ENCODE measurements around the gene ZNF277.

ZNF277 gene

DNA sequence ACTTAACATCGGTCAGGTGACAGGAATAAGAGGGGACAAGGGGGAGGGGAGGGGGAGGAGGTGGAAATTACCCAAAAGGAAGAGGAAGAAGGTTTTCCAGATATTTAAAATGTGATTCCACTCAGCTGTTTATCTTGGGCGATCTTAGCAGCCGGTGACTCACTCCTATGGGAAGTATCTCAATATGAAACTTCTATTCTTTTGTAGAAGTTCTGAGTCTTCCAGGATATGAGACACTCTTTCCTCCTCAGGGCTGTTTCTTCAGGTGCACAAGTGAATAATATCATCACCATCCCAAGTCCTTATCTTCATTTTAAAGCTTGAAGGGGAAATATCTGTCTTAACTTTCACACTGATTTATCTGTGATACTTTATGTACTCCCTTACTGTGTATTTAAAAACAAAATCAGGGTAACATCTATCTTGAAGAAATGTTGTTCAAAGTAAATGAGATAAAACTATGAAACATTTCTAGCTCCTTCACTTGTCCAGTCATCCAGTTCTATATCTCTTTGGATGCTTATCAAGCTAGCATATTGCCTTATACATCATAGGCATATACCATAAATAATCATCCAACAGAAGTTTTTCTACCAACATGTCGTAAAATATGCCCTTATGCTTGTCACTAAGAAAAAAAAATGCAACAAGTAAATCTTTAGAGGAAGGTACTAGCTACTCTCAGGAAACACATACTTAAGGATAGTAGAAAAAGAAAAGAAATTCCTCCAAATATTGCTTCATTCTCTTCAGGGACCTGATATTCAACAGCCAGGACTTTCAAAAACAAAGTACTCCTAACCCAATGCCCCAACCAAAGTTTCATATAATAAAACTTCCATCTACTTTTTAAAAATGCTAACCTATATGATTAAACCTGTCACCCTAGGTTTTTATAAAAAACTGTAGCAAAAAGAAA is 14.0 kb upstream of the ZNF277 start:
- no peaks in the 10 kb centered on the region for H3F3A ChIP-seq (ENCODE audit: insufficient read depth)
- TF ChIP-seq CTCF (IDR thresholded peaks at IDR 0.05; ENCODE audit: insufficient read depth, low read length, poor library complexity, severe bottlenecking) (no peak), EZH2phosphoT487 (conservative IDR thresholded peaks at IDR 0.05; ENCODE audit: low read length) (no peak)
- no peaks in the 10 kb centered on the region for H3K36me3 ChIP-seq (ENCODE audit: low read length)
- no peaks in the 10 kb centered on the region for H4K20me1 ChIP-seq (ENCODE audit: low read depth, low read length)
- H2AFZ ChIP-seq (ENCODE audit: low read depth, low read length, severe bottlenecking) = no peak overlapping the region
- no peak overlapping the region for H3K4me2 ChIP-seq (ENCODE audit: low read depth, low read length, poor library complexity, severe bottlenecking)
- H3K9me3 ChIP-seq (ENCODE audit: insufficient read depth, low read length) = no peaks in the 10 kb centered on the region
- no peak overlapping the region for H3K27ac ChIP-seq (ENCODE audit: low read depth, low read length)
- no peak overlapping the region for H3K9ac ChIP-seq (ENCODE audit: low read length)
- no peak overlapping the region for H3K4me3 ChIP-seq (ENCODE audit: insufficient read depth, low read length, poor library complexity, severe bottlenecking)
- H3K27me3 ChIP-seq (ENCODE audit: low read length) = 0 out of 2 replicates have a peak, but pooled peaks cover 3% of the 10 kb centered on the region
- H3K79me2 ChIP-seq (ENCODE audit: insufficient read depth, low read length) = no peaks in the 10 kb centered on the region
- no peaks in the 10 kb centered on the region for H3K9me2 ChIP-seq (replicated peaks; ENCODE audit: insufficient read depth, low read length)

- TF ChIP-seq EZH2phosphoT487 (conservative IDR thresholded peaks at IDR 0.05; ENCODE audit: low read length) (no peak), CTCF (IDR thresholded peaks at IDR 0.05; ENCODE audit: insufficient read depth, low read length, poor library complexity, severe bottlenecking) (no peak)
- Histone ChIP-seq H3K4me2 (ENCODE audit: low read depth, low read length, poor library complexity, severe bottlenecking) (no peak overlapping the region), H3K36me3 (ENCODE audit: low read length) (no peaks in the 10 kb centered on the region), H3K4me3 (ENCODE audit: insufficient read depth, low read length, poor library complexity, severe bottlenecking) (no peak overlapping the region), H3K79me2 (ENCODE audit: insufficient read depth, low read length) (no peaks in the 10 kb centered on the region), H4K20me1 (ENCODE audit: low read depth, low read length) (no peaks in the 10 kb centered on the region), H3K27me3 (ENCODE audit: low read length) (0 out of 2 replicates have a peak, but pooled peaks cover 3% of the 10 kb centered on the region), H3K9me3 (ENCODE audit: insufficient read depth, low read length) (no peaks in the 10 kb centered on the region), H3K27ac (ENCODE audit: low read depth, low read length) (no peak overlapping the region), H2AFZ (ENCODE audit: low read depth, low read length, severe bottlenecking) (no peak overlapping the region), H3F3A (ENCODE audit: insufficient read depth) (no peaks in the 10 kb centered on the region), H3K9me2 (replicated peaks; ENCODE audit: insufficient read depth, low read length) (no peaks in the 10 kb centered on the region), H3K9ac (ENCODE audit: low read length) (no peak overlapping the region)
Measured at GRCh38 chr7:112193915-112194502, 12.5 kb upstream of the ZNF277 start.

DNA sequence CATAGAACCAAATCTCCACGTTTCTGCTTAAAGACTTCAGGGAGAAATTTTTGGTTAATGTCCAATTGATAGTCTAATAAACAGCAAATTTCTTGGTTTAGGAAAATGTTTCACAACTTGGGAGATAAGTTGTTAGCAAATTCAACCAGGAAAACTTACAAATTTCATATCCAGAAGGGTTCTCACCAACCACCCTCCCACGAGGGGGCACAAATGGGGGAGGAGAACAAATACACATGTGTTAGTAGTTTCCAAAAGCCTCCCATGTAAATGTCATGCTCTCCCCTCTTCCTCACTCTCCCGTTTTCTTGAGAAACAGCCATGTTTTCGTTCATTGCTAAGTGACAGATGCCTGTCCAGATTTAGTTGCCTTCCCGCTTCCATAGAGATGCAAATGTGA is 10.8 kb upstream of the ZNF277 start:
- Histone ChIP-seq H2AFZ (ENCODE audit: low read depth, low read length, severe bottlenecking) (no peak overlapping the region), H3K9ac (ENCODE audit: low read length) (no peak overlapping the region), H3K27me3 (ENCODE audit: low read length) (0 out of 2 replicates have a peak, but pooled peaks cover 3% of the 10 kb centered on the region), H3K79me2 (ENCODE audit: insufficient read depth, low read length) (no peaks in the 10 kb centered on the region), H3K4me3 (ENCODE audit: insufficient read depth, low read length, poor library complexity, severe bottlenecking) (no peak overlapping the region), H3K27ac (ENCODE audit: low read depth, low read length) (no peak overlapping the region), H3K9me2 (replicated peaks; ENCODE audit: insufficient read depth, low read length) (no peaks in the 10 kb centered on the region), H3K9me3 (ENCODE audit: insufficient read depth, low read length) (no peaks in the 10 kb centered on the region), H3K4me2 (ENCODE audit: low read depth, low read length, poor library complexity, severe bottlenecking) (no peak overlapping the region), H3F3A (ENCODE audit: insufficient read depth) (no peaks in the 10 kb centered on the region), H3K36me3 (ENCODE audit: low read length) (no peaks in the 10 kb centered on the region), H4K20me1 (ENCODE audit: low read depth, low read length) (no peaks in the 10 kb centered on the region)
- TF ChIP-seq EZH2phosphoT487 (conservative IDR thresholded peaks at IDR 0.05; ENCODE audit: low read length) = no peak
- no peak for TF ChIP-seq CTCF (IDR thresholded peaks at IDR 0.05; ENCODE audit: insufficient read depth, low read length, poor library complexity, severe bottlenecking)
